Memory B cell (primary cell): ENCODE data around the gene CRYAB.

Experiments
- ATAC-seq: fragments of 150-1000 bp; cut with Tn5 transposase; 2 replicates; pipeline ENCODE4 v1.10.0; 2021; ENCODE audit warnings: low read depth, mild to moderate bottlenecking, moderate library complexity
- DNase-seq, 2 donors: peaks; one replicate each; pipeline ENCODE4 v3.0.0; 2022; ENCODE audit warnings: low spot score in 2 of 2
- H3K27ac Mint-ChIP-seq: one replicate; pipeline ENCODE4 v1.8.0; 2022; ENCODE audit warnings: mild to moderate bottlenecking, moderate library complexity, mixed read lengths
- H3K27me3 Mint-ChIP-seq: one replicate; pipeline ENCODE4 v1.8.0; 2022; ENCODE audit warnings: mixed read lengths
- H3K36me3 Mint-ChIP-seq: one replicate; pipeline ENCODE4 v1.8.0; 2022; ENCODE audit warnings: mild to moderate bottlenecking, mixed read lengths
- H3K4me1 Mint-ChIP-seq: one replicate; pipeline ENCODE4 v1.8.0; 2022; ENCODE audit warnings: mixed read lengths
- H3K4me3 Mint-ChIP-seq: one replicate; pipeline ENCODE4 v1.8.0; 2022; ENCODE audit warnings: mild to moderate bottlenecking, moderate library complexity, mixed read lengths
- H3K9me3 Mint-ChIP-seq: one replicate; pipeline ENCODE4 v1.8.0; 2022; ENCODE audit warnings: mixed read lengths

Gene CRYAB

DNA sequence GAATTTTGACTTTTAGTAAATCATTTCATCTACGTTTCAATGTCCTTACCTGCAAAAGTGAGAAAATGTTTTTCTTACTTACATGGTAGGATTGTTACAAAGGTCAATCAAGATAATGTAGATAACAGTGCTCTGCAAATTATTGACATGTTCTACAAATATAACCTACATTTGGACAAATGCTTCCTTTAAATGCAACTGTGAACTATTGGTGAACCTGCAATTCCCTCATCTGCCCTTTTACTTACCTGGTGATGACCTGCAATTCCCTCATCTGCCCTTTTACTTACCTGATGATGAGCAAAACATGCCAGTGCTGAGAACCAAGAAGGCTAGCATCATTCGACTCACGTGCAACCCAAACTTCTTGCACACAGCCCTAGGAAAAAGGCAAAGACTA lies 51.3 kb downstream of the CRYAB start:
- H3K4me1 Mint-ChIP-seq = no peaks in the 10 kb centered on the region
- H3K27ac Mint-ChIP-seq = no peak overlapping the region
- peaks cover 28% of the 10 kb centered on the region for H3K36me3 Mint-ChIP-seq
- H3K4me3 Mint-ChIP-seq = no peak overlapping the region
- no peaks in the 10 kb centered on the region for H3K27me3 Mint-ChIP-seq
- DNase-seq = no peak
- ATAC-seq = no peak
- H3K9me3 Mint-ChIP-seq = no peaks in the 10 kb centered on the region
